H1 (cell line): ENCODE results near the gene OSBPL2. TPM values are rescaled to one million over a fixed set of nuclear protein-coding genes. Genes with fewer than 3 reads are reported as not detected.

Experiments
- CTCF ChIA-PET: fragments of 300-600 bp; sonication (Branson Sonifier 250); formaldehyde crosslinking; loops from one replicate; lab custom pipeline; 2021; ENCODE audit not compliant: partially characterized antibody; lab: Charles Lee
- POLR2A ChIA-PET: fragments of 300-600 bp; sonication (Branson Sonifier 250); formaldehyde crosslinking; loops from one replicate; lab custom pipeline; 2021; ENCODE audit warnings: inconsistent platforms; ENCODE audit not compliant: partially characterized antibody; lab: Charles Lee
- DNase-seq, 2 experiments: peaks; one replicate each; pipeline versions ENCODE4 v3.0.0 to v3.0.0-alpha.2; 2010 to 2022; ENCODE audit warnings: low spot score in 2 of 2, low read depth in 1 of 2, mixed read lengths in 1 of 2
- FAIRE-seq: peaks from 2 replicates; lab custom pipeline; 2011; peaks lifted over from hg19 to GRCh38; lab: Jason Lieb, UNC
- H2AFZ ChIP-seq: 2 replicates; pipeline ENCODE4 v1.8.1; 2012; ENCODE audit warnings: low read length, inconsistent platforms
- H2AK5ac ChIP-seq: 2 replicates; pipeline ENCODE4 v1.6.1; 2013; ENCODE audit warnings: low read depth, low read length
- H2BK120ac ChIP-seq: replicated peaks from 2 replicates; pipeline ENCODE3; 2013; ENCODE audit warnings: low read depth, low read length, inconsistent platforms
- H2BK12ac ChIP-seq: 2 replicates; pipeline ENCODE4 v1.6.1; 2013; ENCODE audit warnings: low read depth, low read length
- H2BK15ac ChIP-seq: 2 replicates; pipeline ENCODE4 v1.6.1; 2013; ENCODE audit warnings: low read length
- H2BK20ac ChIP-seq: 2 replicates; pipeline ENCODE4 v1.6.1; 2013; ENCODE audit warnings: low read length
- H2BK5ac ChIP-seq: 2 replicates; pipeline ENCODE4 v1.6.1; 2013; ENCODE audit warnings: low read depth, low read length
- H3K14ac ChIP-seq: 2 replicates; pipeline ENCODE4 v1.6.1; 2013; ENCODE audit warnings: inconsistent platforms; ENCODE audit not compliant: insufficient read length
- H3K18ac ChIP-seq: 2 replicates; pipeline ENCODE4 v1.6.1; 2013; ENCODE audit warnings: low read length; ENCODE audit errors: extremely low read depth
- H3K23ac ChIP-seq: 2 replicates; pipeline ENCODE4 v1.6.1; 2013; ENCODE audit warnings: inconsistent platforms; ENCODE audit not compliant: insufficient read length
- H3K23me2 ChIP-seq: 2 replicates; pipeline ENCODE4 v1.6.1; 2013; ENCODE audit warnings: low read depth, low read length
- H3K27ac ChIP-seq: 2 replicates; pipeline ENCODE4 v1.6.1; 2011; ENCODE audit warnings: low read depth, low read length, inconsistent platforms
- H3K27me3 ChIP-seq, 4 experiments: replicated peaks in 1 of 4; 1 replicate in 1 of 4; 2 replicates in 3 of 4; pipeline versions ENCODE4 v1.6.1 to v1.8.1; 2011 to 2013; ENCODE audit warnings: low read length in 3 of 4, mild to moderate bottlenecking in 3 of 4, inconsistent platforms in 2 of 4, mixed read lengths in 2 of 4, moderate library complexity in 1 of 4; ENCODE audit not compliant: control insufficient read depth in 3 of 4, insufficient read depth in 3 of 4; ENCODE audit errors: extremely low read depth in 1 of 4
- H3K36me3 ChIP-seq, 4 experiments: 2 replicates each; pipeline versions ENCODE4 v1.6.1 to v1.8.1; 2011 to 2013; ENCODE audit warnings: mild to moderate bottlenecking in 4 of 4, low read length in 3 of 4, moderate library complexity in 2 of 4, control low read depth in 1 of 4, inconsistent platforms in 1 of 4; ENCODE audit not compliant: insufficient read depth in 4 of 4, control insufficient read depth in 2 of 4
- H3K4ac ChIP-seq: replicated peaks from 2 replicates; pipeline ENCODE3; 2013; ENCODE audit warnings: low read length, low read depth, mixed read lengths, inconsistent platforms; ENCODE audit not compliant: insufficient read length
- H3K4me1 ChIP-seq, 4 experiments: replicated peaks in 1 of 4; 1 replicate in 1 of 4; 2 replicates in 3 of 4; pipeline versions ENCODE4 v1.6.1 to v1.8.1; 2011 to 2013; ENCODE audit warnings: low read length in 3 of 4, inconsistent platforms in 2 of 4, mixed read lengths in 1 of 4; ENCODE audit not compliant: insufficient read depth in 4 of 4, control insufficient read depth in 3 of 4
- H3K4me2 ChIP-seq, 2 experiments: 2 replicates each; pipeline versions ENCODE4 v1.6.1 to v1.8.1; 2011 to 2013; ENCODE audit warnings: low read depth in 2 of 2, low read length in 2 of 2, control low read depth in 1 of 2, inconsistent platforms in 1 of 2, mild to moderate bottlenecking in 1 of 2; ENCODE audit not compliant: insufficient read depth in 1 of 2
- H3K4me3 ChIP-seq, 4 experiments: fragments of 200-600, 300-600 bp in 1 of 4; sonication (generic), shearing (Covaris generic), sonication (Bioruptor Twin) in 1 of 4; 2 replicates each; pipeline versions ENCODE4 v1.5.1 to v1.8.1; 2011 to 2016; ENCODE audit warnings: low read length in 4 of 4, low read depth in 3 of 4, control low read depth in 2 of 4, inconsistent platforms in 2 of 4, mild to moderate bottlenecking in 2 of 4, mixed read lengths in 1 of 4, moderate library complexity in 1 of 4; ENCODE audit not compliant: insufficient read depth in 2 of 4; ENCODE audit errors: extremely low read depth in 1 of 4
- H3K56ac ChIP-seq: replicated peaks from 2 replicates; pipeline ENCODE3; 2013; ENCODE audit warnings: low read depth, mild to moderate bottlenecking, mixed read lengths, low read length, inconsistent platforms; ENCODE audit not compliant: insufficient read length
- H3K79me1 ChIP-seq: 2 replicates; pipeline ENCODE4 v1.6.1; 2013; ENCODE audit warnings: low read depth, low read length, control low read depth
- H3K79me2 ChIP-seq, 2 experiments: 2 replicates each; pipeline versions ENCODE4 v1.6.1 to v1.8.1; 2012 to 2013; ENCODE audit warnings: low read length in 2 of 2, mild to moderate bottlenecking in 2 of 2, inconsistent platforms in 1 of 2; ENCODE audit not compliant: insufficient read depth in 2 of 2, control insufficient read depth in 1 of 2
- H3K9ac ChIP-seq, 4 experiments: replicated peaks in 1 of 4; 1 replicate in 1 of 4; 2 replicates in 3 of 4; pipeline versions ENCODE4 v1.6.1 to v1.8.1; 2011 to 2013; ENCODE audit warnings: low read depth in 3 of 4, low read length in 3 of 4, control low read depth in 2 of 4, mild to moderate bottlenecking in 2 of 4, moderate library complexity in 2 of 4, inconsistent platforms in 1 of 4; ENCODE audit errors: extremely low read depth in 1 of 4
- H3K9me3 ChIP-seq, 2 experiments: 2 replicates each; pipeline versions ENCODE4 v1.6.1 to v1.8.1; 2012 to 2013; ENCODE audit warnings: mild to moderate bottlenecking in 2 of 2, moderate library complexity in 2 of 2, control low read depth in 1 of 2, inconsistent platforms in 1 of 2, low read depth in 1 of 2, low read length in 1 of 2, mixed read lengths in 1 of 2; ENCODE audit not compliant: insufficient read depth in 2 of 2
- H4K20me1 ChIP-seq, 2 experiments: replicated peaks in 1 of 2; 2 replicates each; pipeline versions ENCODE3 to v1.8.1; 2011 to 2013; ENCODE audit warnings: inconsistent platforms in 2 of 2, low read length in 2 of 2, mild to moderate bottlenecking in 1 of 2; ENCODE audit not compliant: insufficient read depth in 2 of 2, control insufficient read depth in 1 of 2
- H4K5ac ChIP-seq: 2 replicates; pipeline ENCODE4 v1.6.1; 2013; ENCODE audit warnings: low read length, low read depth, mixed read lengths, inconsistent platforms; ENCODE audit not compliant: insufficient read length
- H4K8ac ChIP-seq: 2 replicates; pipeline ENCODE4 v1.8.0; 2013; ENCODE audit warnings: mild to moderate bottlenecking, moderate library complexity, low read length, inconsistent platforms; ENCODE audit not compliant: insufficient read depth; ENCODE audit errors: extremely low read depth
- H4K91ac ChIP-seq: replicated peaks from 2 replicates; pipeline ENCODE3; 2013; ENCODE audit warnings: low read length, mixed read lengths, inconsistent platforms; ENCODE audit not compliant: insufficient read length
- CEBPB ChIP-seq: IDR thresholded peaks from 2 replicates; pipeline ENCODE4 v1.6.1; 2012; ENCODE audit warnings: low read depth, low read length
- CHD2 ChIP-seq: IDR thresholded peaks from 2 replicates; pipeline ENCODE4 v1.6.1; 2012; ENCODE audit warnings: low read length, improper control_type of control experiment
- CREB1 ChIP-seq: IDR thresholded peaks from 2 replicates; pipeline ENCODE4 v1.6.1; 2012; ENCODE audit warnings: inconsistent platforms
- HDAC2 ChIP-seq, 2 experiments: fragments of 300-600 bp in 1 of 2; sonication (generic) in 1 of 2; IDR thresholded peaks; 2 replicates each; pipeline ENCODE4 v1.6.1; 2011 to 2012; ENCODE audit warnings: low read depth in 2 of 2, low read length in 2 of 2, mild to moderate bottlenecking in 2 of 2, moderate library complexity in 2 of 2, borderline replicate concordance in 1 of 2, inconsistent platforms in 1 of 2
- KDM1A ChIP-seq: fragments of 200-600, 300-600 bp; sonication (generic); IDR thresholded peaks from 2 replicates; pipeline ENCODE4 v1.7.1; 2016; ENCODE audit warnings: mild to moderate bottlenecking, low read length, borderline replicate concordance
- KDM4A ChIP-seq: IDR thresholded peaks from one replicate; pipeline ENCODE4 v1.7.1; 2012; ENCODE audit warnings: low read depth, mild to moderate bottlenecking, moderate library complexity, low read length, inconsistent platforms; ENCODE audit not compliant: severe bottlenecking
- NANOG ChIP-seq: IDR thresholded peaks from 2 replicates; pipeline ENCODE4 v1.6.1; 2011; ENCODE audit warnings: low read length, low read depth, mild to moderate bottlenecking, inconsistent platforms; ENCODE audit not compliant: insufficient read depth, poor library complexity, severe bottlenecking
- POLR2AphosphoS5 ChIP-seq: IDR thresholded peaks from 2 replicates; pipeline ENCODE4 v1.6.1; 2011; ENCODE audit warnings: low read depth, low read length
- RBBP5 ChIP-seq: IDR thresholded peaks from 2 replicates; pipeline ENCODE4 v1.7.1; 2012; ENCODE audit warnings: low read depth, mild to moderate bottlenecking, inconsistent platforms, low read length, moderate library complexity, borderline replicate concordance
- RNF2 ChIP-seq: fragments of 200-900, 300-1000 bp; sonication (generic); IDR thresholded peaks from 2 replicates; pipeline ENCODE4 v1.7.1; 2016; ENCODE audit warnings: borderline replicate concordance, low read depth, mild to moderate bottlenecking, antibody characterized with exemption, low read length; ENCODE audit not compliant: poor library complexity, severe bottlenecking; ENCODE audit errors: missing control alignments
- TEAD4 ChIP-seq: IDR thresholded peaks from 2 replicates; pipeline ENCODE4 v1.6.1; 2012; ENCODE audit warnings: low read depth, low read length, inconsistent platforms, mixed read lengths
- WGBS, 2 experiments: shearing (Covaris generic) in 1 of 2; methylation state at CpG; one replicate each; pipeline versions ENCODE4 v1.1.6 to v1.1.7; 2013 to 2015; ENCODE audit warnings: low lambda C conversion rate in 2 of 2, mixed read lengths in 2 of 2, inconsistent platforms in 1 of 2, low coverage in 1 of 2, missing lambda C conversion rate in 1 of 2; ENCODE audit not compliant: insufficient replicate concordance in 2 of 2, insufficient coverage in 1 of 2, insufficient read length in 1 of 2; ENCODE audit errors: extremely low coverage in 1 of 2, missing lambda C conversion rate in 1 of 2; 5-methylcytosine and 5-hydroxymethylcytosine counted together
- polyA plus RNA-seq, 7 experiments: library from polyadenylated mRNA; depleted of rRNA in 3 of 7; stranded (reverse) in 5 of 7; unstranded in 2 of 7; fragments of >200 nt in 5 of 7; fragments of 200-250 nt in 2 of 7; gene quantifications; 1 replicate in 5 of 7; 2 replicates in 1 of 7; 4 replicates in 1 of 7; pipeline versions ENCODE4 v1.2.1 to v1.2.3, GENCODE V29; 2011 to 2013; ENCODE audit warnings: missing spikeins in 2 of 7, mixed read lengths in 2 of 7
- total RNA-seq: library from RNA; stranded (reverse); fragmentation: NEBNext Ultra II Directional; extraction: Animal tissue kit (Norgen Biotek cat#: 25700); gene quantifications from 2 replicates; pipeline ENCODE4 v1.2.1, GENCODE V29; 2021
- TF ChIP-seq, protein P1 (sequence below): IDR thresholded peaks from 2 replicates; pipeline ENCODE4 v1.6.1; 2012; ENCODE audit warnings: inconsistent platforms

OSBPL2 gene
- total and polyA plus RNA-seq, 2 of the 8 experiments (the other 6 are each of a cell fraction or from before 2014, with no cell fraction given) = 11.7 to 42.4 TPM

DNA sequence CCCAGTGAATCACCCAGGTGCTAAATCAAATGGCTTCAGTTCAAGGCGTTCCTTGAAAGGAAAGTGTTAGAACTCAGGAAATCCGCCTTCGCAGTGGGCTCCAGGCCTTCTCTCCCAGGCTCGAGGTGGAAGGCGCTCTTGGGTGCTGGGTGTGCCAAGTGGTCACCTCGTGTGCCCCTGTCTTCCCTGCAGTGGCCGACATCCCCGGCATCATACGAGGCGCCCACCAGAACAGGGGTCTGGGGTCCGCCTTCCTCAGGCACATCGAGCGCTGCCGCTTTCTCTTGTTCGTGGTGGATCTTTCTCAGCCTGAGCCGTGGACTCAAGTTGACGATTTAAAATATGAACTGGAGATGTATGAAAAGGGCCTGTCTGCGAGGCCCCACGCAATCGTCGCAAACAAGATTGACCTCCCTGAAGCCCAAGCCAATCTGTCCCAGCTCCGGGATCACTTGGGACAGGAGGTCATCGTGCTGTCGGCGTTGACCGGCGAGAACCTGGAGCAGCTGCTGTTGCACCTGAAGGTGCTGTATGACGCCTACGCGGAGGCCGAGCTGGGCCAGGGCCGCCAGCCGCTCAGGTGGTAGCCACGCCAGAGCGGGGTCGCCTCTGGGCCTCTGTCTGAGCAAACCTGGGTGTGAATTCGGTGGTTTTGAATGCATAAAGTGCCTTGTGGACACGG is 37.7 kb upstream of the OSBPL2 start:
- ChIA-PET POLR2A (no interaction called here), CTCF (interaction anchor here (1.0 kb wide), 1 partner anchor 8 kb away, joined by 3 read pairs; no protein-coding TSS in a partner anchor)
- no peak overlapping the region for H4K8ac ChIP-seq
- no peak overlapping the region for H2BK5ac ChIP-seq
- no peak overlapping the region for H3K23ac ChIP-seq
- H3K9me3 ChIP-seq = no peaks in the 10 kb centered on the region
- H3K79me1 ChIP-seq = no peaks in the 10 kb centered on the region
- no peak overlapping the region for H4K91ac ChIP-seq
- WGBS, 2 experiments = 91% methylated on average over 38 of the region's 38 CpGs; no CpG with 5 or more reads in 1 of the 2 experiments
- no peak overlapping the region for H3K4me2 ChIP-seq
- H2BK15ac ChIP-seq = no peak overlapping the region
- no peaks in the 10 kb centered on the region for H3K23me2 ChIP-seq
- no peak overlapping the region for H2AFZ ChIP-seq
- no peak overlapping the region for H3K27ac ChIP-seq
- H3K9ac ChIP-seq = no peak overlapping the region
- H3K14ac ChIP-seq = no peak overlapping the region
- DNase-seq (no peak), FAIRE-seq (no peak)
- no peak overlapping the region for H4K5ac ChIP-seq
- H3K4ac ChIP-seq = no peak overlapping the region
- no peaks in the 10 kb centered on the region for H3K79me2 ChIP-seq
- H3K4me3 ChIP-seq = no peak overlapping the region
- no peak overlapping the region for H2AK5ac ChIP-seq
- peaks cover 0 to 23% (median 10%) of the 10 kb centered on the region in 4 experiments; a peak in 7 of 8 replicates for H3K36me3 ChIP-seq
- H3K56ac ChIP-seq = no peak overlapping the region
- no peaks in the 10 kb centered on the region for H4K20me1 ChIP-seq
- H3K27me3 ChIP-seq = no peaks in the 10 kb centered on the region
- no peak overlapping the region for H2BK120ac ChIP-seq
- no peak overlapping the region for H2BK20ac ChIP-seq
- H3K18ac ChIP-seq = no peak overlapping the region
- no peaks in the 10 kb centered on the region for H3K4me1 ChIP-seq
- H2BK12ac ChIP-seq = no peak overlapping the region
- TF ChIP-seq HDAC2 (IDR thresholded peaks at IDR 0.05; ENCODE audit: borderline replicate concordance in 1 of 2, low read depth in 2 of 2, low read length in 2 of 2) = no peak
- TF ChIP-seq CREB1 = no peak
- TF ChIP-seq POLR2AphosphoS5 = no peak
- TF ChIP-seq RBBP5 = no peak
- TF ChIP-seq, protein P1, sequence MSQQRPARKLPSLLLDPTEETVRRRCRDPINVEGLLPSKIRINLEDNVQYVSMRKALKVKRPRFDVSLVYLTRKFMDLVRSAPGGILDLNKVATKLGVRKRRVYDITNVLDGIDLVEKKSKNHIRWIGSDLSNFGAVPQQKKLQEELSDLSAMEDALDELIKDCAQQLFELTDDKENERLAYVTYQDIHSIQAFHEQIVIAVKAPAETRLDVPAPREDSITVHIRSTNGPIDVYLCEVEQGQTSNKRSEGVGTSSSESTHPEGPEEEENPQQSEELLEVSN = no peak
- TF ChIP-seq KDM1A = no peak
- TF ChIP-seq KDM4A = no peak
- no peak for TF ChIP-seq NANOG
- no peak for TF ChIP-seq CEBPB
- TF ChIP-seq TEAD4 = no peak
- no peak for TF ChIP-seq RNF2
- no peak for TF ChIP-seq CHD2
